Suprapubic skin (tissue), 4 donors: Measurements from ENCODE around the gene MYB. TPM values are rescaled to one million over a fixed set of nuclear protein-coding genes. Genes with fewer than 3 reads are reported as not detected.

Source experiments
- DNase-seq, 2 donors: peaks; one replicate each; pipeline ENCODE4 v3.0.0-alpha.2; 2019; ENCODE audit warnings: low spot score in 2 of 2
- H3K27ac ChIP-seq: fragments of 200-600 bp; sonication (generic); one replicate; pipeline ENCODE4 v1.5.1; 2019
- H3K27me3 ChIP-seq: fragments of 200-600 bp; sonication (generic); one replicate; pipeline ENCODE4 v1.5.1; 2019
- H3K36me3 ChIP-seq: fragments of 200-600 bp; sonication (generic); one replicate; pipeline ENCODE4 v1.5.1; 2019
- H3K4me1 ChIP-seq: fragments of 200-600 bp; sonication (generic); one replicate; pipeline ENCODE4 v1.5.1; 2019
- H3K4me3 ChIP-seq: fragments of 200-600 bp; sonication (generic); one replicate; pipeline ENCODE4 v1.5.1; 2019; ENCODE audit warnings: mild to moderate bottlenecking
- H3K9me3 ChIP-seq: fragments of 200-600 bp; sonication (generic); one replicate; pipeline ENCODE4 v1.5.1; 2019
- EP300 ChIP-seq: sonication (generic); formaldehyde crosslinking; IDR thresholded peaks from one replicate; pipeline ENCODE4 v1.6.1; 2017; ENCODE audit warnings: antibody characterized with exemption
- POLR2A ChIP-seq, 2 donors: fragments of 450-650 bp; IDR thresholded peaks; one replicate each; pipeline ENCODE4 v1.6.1; 2017; ENCODE audit warnings: antibody characterized with exemption in 2 of 2, mild to moderate bottlenecking in 2 of 2, moderate library complexity in 2 of 2
- POLR2AphosphoS5 ChIP-seq, 3 donors: sonication (generic); formaldehyde crosslinking; IDR thresholded peaks; one replicate each; pipeline ENCODE4 v1.6.1; 2017; ENCODE audit warnings: antibody characterized with exemption in 3 of 3
- WGBS: methylation state at CpG from one replicate; pipeline ENCODE4 v1.1.5; 2018; 5-methylcytosine and 5-hydroxymethylcytosine counted together
- total RNA-seq, 4 donors: library from RNA; depleted of rRNA; stranded (reverse); fragments of >200 nt; gene quantifications; one replicate each; pipeline ENCODE4 v1.1.0, GENCODE V29; 2016
- TF ChIP-seq, protein P1 (sequence below), 2 donors: fragments of 200-600 bp in 1 of 2; fragments of 450-650 bp in 1 of 2; sonication (generic) in 1 of 2; IDR thresholded peaks; one replicate each; pipeline ENCODE4 v1.5.1; 2016 to 2019; ENCODE audit warnings: antibody characterized with exemption in 2 of 2, mild to moderate bottlenecking in 1 of 2, moderate library complexity in 1 of 2

Gene MYB
- total RNA-seq, 4 donors from 2014 or later, result 5.1 to 18.0 (median 8.8) TPM

DNA sequence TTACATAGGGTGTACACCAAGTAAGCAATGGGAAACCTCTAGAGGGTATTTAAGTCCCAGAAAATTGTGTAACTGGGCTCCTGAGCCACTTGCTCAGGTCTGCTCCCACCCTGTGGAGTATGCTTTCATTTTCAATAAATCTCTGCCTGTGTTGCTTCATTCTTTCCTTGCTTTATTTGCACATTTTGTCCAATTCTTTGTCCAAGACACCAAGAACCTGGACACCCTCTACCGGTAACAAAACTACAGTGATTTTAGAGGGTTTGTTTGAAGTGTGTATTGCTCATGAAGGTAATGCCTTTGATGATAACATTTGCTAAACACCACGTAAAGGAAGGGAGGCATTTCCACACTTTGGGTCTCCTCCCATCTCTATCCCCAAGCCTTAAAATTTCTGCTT is 46.2 kb downstream of the MYB start:
- WGBS, result 82% methylated on average over 2 of the region's 2 CpGs
- H3K27me3 ChIP-seq, result no peaks in the 10 kb centered on the region
- no peak overlapping the region for H3K27ac ChIP-seq
- no peak for TF ChIP-seq POLR2A (IDR thresholded peaks at IDR 0.05)
- no peak for TF ChIP-seq EP300
- TF ChIP-seq, protein P1, sequence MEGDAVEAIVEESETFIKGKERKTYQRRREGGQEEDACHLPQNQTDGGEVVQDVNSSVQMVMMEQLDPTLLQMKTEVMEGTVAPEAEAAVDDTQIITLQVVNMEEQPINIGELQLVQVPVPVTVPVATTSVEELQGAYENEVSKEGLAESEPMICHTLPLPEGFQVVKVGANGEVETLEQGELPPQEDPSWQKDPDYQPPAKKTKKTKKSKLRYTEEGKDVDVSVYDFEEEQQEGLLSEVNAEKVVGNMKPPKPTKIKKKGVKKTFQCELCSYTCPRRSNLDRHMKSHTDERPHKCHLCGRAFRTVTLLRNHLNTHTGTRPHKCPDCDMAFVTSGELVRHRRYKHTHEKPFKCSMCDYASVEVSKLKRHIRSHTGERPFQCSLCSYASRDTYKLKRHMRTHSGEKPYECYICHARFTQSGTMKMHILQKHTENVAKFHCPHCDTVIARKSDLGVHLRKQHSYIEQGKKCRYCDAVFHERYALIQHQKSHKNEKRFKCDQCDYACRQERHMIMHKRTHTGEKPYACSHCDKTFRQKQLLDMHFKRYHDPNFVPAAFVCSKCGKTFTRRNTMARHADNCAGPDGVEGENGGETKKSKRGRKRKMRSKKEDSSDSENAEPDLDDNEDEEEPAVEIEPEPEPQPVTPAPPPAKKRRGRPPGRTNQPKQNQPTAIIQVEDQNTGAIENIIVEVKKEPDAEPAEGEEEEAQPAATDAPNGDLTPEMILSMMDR (IDR thresholded peaks at IDR 0.05), result no peak
- no peak for TF ChIP-seq POLR2AphosphoS5 (IDR thresholded peaks at IDR 0.05)
- no peak for DNase-seq
- H3K9me3 ChIP-seq, result no peaks in the 10 kb centered on the region
- no peaks in the 10 kb centered on the region for H3K4me1 ChIP-seq
- H3K4me3 ChIP-seq, result no peak overlapping the region
- H3K36me3 ChIP-seq, result no peaks in the 10 kb centered on the region

DNA sequence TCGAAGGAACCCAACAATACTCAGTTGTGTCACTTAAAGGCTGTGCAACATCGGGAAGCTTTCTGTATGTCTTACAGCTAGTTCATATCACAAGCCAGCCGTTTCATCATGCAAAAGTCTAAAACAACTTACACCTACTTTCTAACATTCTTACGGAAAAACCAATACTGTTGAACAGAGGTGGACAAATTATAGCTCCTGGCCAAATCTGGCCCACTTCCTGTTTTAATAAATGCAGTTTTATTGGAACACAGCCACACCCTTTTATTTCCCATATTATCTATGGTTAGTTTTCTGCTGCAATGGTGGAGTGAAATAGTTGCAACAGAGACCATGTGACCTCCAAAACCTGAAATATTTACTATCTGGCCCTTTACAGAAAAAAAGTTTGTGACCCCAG is 46.6 kb downstream of the MYB start:
- Histone ChIP-seq H3K27me3 (no peaks in the 10 kb centered on the region), H3K36me3 (no peaks in the 10 kb centered on the region), H3K4me1 (no peaks in the 10 kb centered on the region), H3K27ac (no peak overlapping the region), H3K4me3 (no peak overlapping the region), H3K9me3 (no peaks in the 10 kb centered on the region)
- 97% methylated on average over 4 of the region's 4 CpGs for WGBS
- TF ChIP-seq POLR2AphosphoS5 (IDR thresholded peaks at IDR 0.05) (no peak), POLR2A (IDR thresholded peaks at IDR 0.05) (no peak), EP300 (no peak)
- TF ChIP-seq, protein P1 (IDR thresholded peaks at IDR 0.05), result no peak
- DNase-seq, result no peak

DNA sequence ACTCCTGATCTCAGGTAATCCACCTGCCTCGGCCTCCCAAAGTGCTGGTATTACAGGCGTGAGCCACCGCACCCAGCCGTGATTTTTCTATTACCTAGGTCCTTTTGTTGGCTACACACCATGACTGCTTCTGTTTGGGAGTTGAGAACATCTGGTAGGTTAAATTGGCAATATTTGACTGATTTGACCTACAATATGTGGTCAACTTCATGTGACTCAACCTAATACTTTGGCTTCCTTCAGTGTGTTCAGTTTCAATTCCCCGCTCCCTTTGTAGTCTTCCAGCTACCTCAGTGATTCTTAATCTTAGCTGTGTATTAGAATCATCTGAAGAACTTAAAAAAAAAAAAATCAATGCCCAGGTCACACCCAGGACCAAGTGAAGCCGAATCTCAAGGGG is 47.4 kb downstream of the MYB start:
- TF ChIP-seq EP300 (no peak), POLR2AphosphoS5 (IDR thresholded peaks at IDR 0.05) (no peak), POLR2A (IDR thresholded peaks at IDR 0.05) (no peak)
- TF ChIP-seq, protein P1 (IDR thresholded peaks at IDR 0.05), result no peak
- Histone ChIP-seq H3K4me1 (no peaks in the 10 kb centered on the region), H3K36me3 (no peaks in the 10 kb centered on the region), H3K4me3 (no peak overlapping the region), H3K27ac (no peak overlapping the region), H3K27me3 (no peaks in the 10 kb centered on the region), H3K9me3 (no peaks in the 10 kb centered on the region)
- WGBS, result 95% methylated on average over 6 of the region's 6 CpGs
- DNase-seq, result no peak

DNA sequence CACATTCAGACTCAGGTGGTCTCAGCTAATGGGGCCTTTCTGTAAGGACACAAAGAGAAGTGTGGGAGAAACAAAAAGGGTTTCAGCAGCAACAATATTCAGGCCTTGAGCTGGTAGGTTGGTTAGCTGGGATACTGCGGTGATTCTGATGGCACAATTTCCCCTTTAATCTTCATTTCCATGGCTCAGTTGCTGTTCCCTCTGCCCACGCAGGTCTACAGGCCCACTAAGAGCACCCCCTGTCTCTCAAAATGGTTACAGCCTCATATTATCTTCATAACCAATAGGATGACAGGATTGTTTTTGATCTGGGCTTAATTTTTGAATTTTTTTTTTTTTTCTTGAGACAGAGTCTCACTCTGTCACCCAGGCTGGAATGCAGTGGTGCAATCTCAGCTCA is 48.9 kb downstream of the MYB start:
- Histone ChIP-seq H3K27ac (no peak overlapping the region), H3K4me1 (no peaks in the 10 kb centered on the region), H3K36me3 (no peaks in the 10 kb centered on the region), H3K27me3 (no peaks in the 10 kb centered on the region), H3K9me3 (no peaks in the 10 kb centered on the region), H3K4me3 (no peak overlapping the region)
- TF ChIP-seq POLR2AphosphoS5 (IDR thresholded peaks at IDR 0.05), result no peak
- no peak for TF ChIP-seq POLR2A (IDR thresholded peaks at IDR 0.05)
- no peak for TF ChIP-seq EP300
- 84% methylated on average over 2 of the region's 2 CpGs for WGBS
- no peak for DNase-seq

DNA sequence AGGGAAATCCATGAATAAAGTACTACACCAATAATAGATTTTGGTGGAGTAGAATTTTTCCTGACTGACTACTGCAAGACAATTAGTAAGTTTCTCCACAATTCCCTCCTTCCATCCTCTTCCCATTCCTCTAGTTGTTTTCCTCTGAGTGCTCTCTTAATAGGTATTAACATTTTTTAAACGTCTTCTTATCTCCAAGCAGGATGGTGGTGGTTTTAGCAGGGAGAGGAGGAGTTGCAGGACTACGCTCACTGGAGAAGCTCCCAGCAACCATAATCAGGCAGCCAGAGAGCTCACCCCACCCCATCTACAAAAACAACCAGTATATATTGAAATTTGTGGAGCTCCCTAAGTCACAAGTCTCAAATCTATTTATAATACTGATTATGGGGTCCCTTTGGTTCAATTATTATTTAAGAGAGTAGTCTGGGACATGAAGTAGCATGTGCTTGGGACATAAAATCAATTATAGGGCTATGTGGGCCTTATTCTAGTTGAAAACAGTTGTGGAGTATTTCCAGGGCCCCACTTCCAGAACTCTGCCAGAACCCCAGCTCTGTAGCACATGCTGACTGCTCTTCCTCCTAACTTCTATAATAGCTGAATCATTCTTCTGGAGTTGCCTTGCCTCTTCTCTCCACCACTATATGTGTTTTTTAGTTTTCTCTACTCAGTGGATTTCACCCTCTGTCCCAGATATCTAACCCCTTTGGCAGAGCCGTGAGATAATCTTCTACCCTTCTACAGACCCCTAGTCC is 49.8 kb downstream of the MYB start:
- Histone ChIP-seq H3K27me3 (no peaks in the 10 kb centered on the region), H3K4me3 (no peak overlapping the region), H3K36me3 (no peaks in the 10 kb centered on the region), H3K4me1 (no peaks in the 10 kb centered on the region), H3K9me3 (no peaks in the 10 kb centered on the region), H3K27ac (no peak overlapping the region)
- WGBS, result 79% methylated on average over 3 of the region's 3 CpGs
- no peak for DNase-seq
- no peak for TF ChIP-seq POLR2AphosphoS5 (IDR thresholded peaks at IDR 0.05)
- TF ChIP-seq, protein P1 (IDR thresholded peaks at IDR 0.05), result no peak

DNA sequence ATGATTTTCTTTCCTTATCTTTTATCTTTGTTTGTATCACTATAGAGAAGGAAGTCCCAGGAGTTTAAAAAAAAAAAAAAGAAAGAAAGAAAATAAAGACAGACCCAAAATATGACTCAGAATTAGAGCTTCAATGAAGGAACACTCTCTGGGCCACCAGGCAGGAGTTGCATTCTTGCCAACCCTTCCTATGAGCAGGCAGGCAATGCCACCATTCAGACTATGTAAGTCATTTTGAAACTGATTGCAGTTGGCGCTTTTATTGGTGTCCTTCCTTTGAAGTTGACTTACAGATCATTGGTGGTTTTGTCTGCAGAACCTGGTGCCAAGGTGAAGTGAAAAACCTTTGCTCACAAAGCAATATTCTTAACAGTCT is 50.3 kb downstream of the MYB start:
- no peaks in the 10 kb centered on the region for H3K27me3 ChIP-seq
- WGBS, result 84% methylated on average over 1 of the region's 1 CpG
- no peaks in the 10 kb centered on the region for H3K4me1 ChIP-seq
- no peak overlapping the region for H3K27ac ChIP-seq
- no peak overlapping the region for H3K4me3 ChIP-seq
- H3K36me3 ChIP-seq, result no peaks in the 10 kb centered on the region
- no peak for DNase-seq
- TF ChIP-seq POLR2AphosphoS5 (IDR thresholded peaks at IDR 0.05), result no peak
- TF ChIP-seq, protein P1 (IDR thresholded peaks at IDR 0.05), result no peak
- TF ChIP-seq EP300, result no peak
- no peak for TF ChIP-seq POLR2A (IDR thresholded peaks at IDR 0.05)
- no peaks in the 10 kb centered on the region for H3K9me3 ChIP-seq
